Astrocyte (in vitro differentiated cells and primary cell): ENCODE measurements around the gene CPAMD8. TPM values are rescaled to one million over a fixed set of nuclear protein-coding genes. Genes with fewer than 3 reads are reported as not detected.
A peak's percentile ranks its signal among the peaks of the same experiment; 100 is the strongest.

Source experiments
- DNase-seq: peaks from one replicate; pipeline ENCODE4 v3.0.0-alpha.2; 2010; ENCODE audit warnings: low read depth
- FAIRE-seq: peaks from 2 replicates; lab custom pipeline; 2011; peaks lifted over from hg19 to GRCh38; lab: Jason Lieb, UNC
- H2AFZ ChIP-seq: 2 replicates; pipeline ENCODE4 v1.6.0; 2012; ENCODE audit warnings: low read depth, low read length, inconsistent platforms
- H3K27ac ChIP-seq: 2 replicates; pipeline ENCODE4 v1.5.1; 2011; ENCODE audit warnings: low read depth, low read length, inconsistent platforms
- H3K27me3 ChIP-seq: 2 replicates; pipeline ENCODE4 v1.6.0; 2011; ENCODE audit warnings: low read length, inconsistent platforms; ENCODE audit not compliant: insufficient read depth
- H3K36me3 ChIP-seq: 2 replicates; pipeline ENCODE4 v1.5.1; 2011; ENCODE audit warnings: low read length, inconsistent platforms; ENCODE audit not compliant: insufficient read depth
- H3K4me1 ChIP-seq: 2 replicates; pipeline ENCODE4 v1.5.1; 2011; ENCODE audit warnings: low read length, inconsistent platforms; ENCODE audit not compliant: insufficient read depth
- H3K4me2 ChIP-seq: 2 replicates; pipeline ENCODE4 v1.6.0; 2012; ENCODE audit warnings: low read length, inconsistent platforms
- H3K4me3 ChIP-seq: 2 replicates; pipeline ENCODE4 v1.5.1; 2011; ENCODE audit warnings: low read depth, mild to moderate bottlenecking, low read length, inconsistent platforms; ENCODE audit not compliant: insufficient read depth
- H3K79me2 ChIP-seq: 2 replicates; pipeline ENCODE4 v1.6.0; 2012; ENCODE audit warnings: mild to moderate bottlenecking, low read length, inconsistent platforms; ENCODE audit not compliant: insufficient read depth
- H3K9ac ChIP-seq: 2 replicates; pipeline ENCODE4 v1.6.0; 2012; ENCODE audit warnings: mild to moderate bottlenecking, low read length, inconsistent platforms
- H3K9me3 ChIP-seq: 2 replicates; pipeline ENCODE4 v1.5.1; 2012; ENCODE audit warnings: low read depth, mild to moderate bottlenecking, low read length, inconsistent platforms; ENCODE audit not compliant: insufficient read depth
- H4K20me1 ChIP-seq: 2 replicates; pipeline ENCODE4 v1.6.0; 2012; ENCODE audit warnings: low read length, inconsistent platforms; ENCODE audit not compliant: insufficient read depth
- H3K27ac Mint-ChIP-seq: one replicate; pipeline ENCODE4 v1.8.0; 2021; ENCODE audit warnings: mild to moderate bottlenecking, mixed read lengths; ENCODE audit not compliant: unreplicated experiment
- H3K27me3 Mint-ChIP-seq: one replicate; pipeline ENCODE4 v1.8.0; 2021; ENCODE audit warnings: low read depth, mixed read lengths; ENCODE audit not compliant: unreplicated experiment
- H3K36me3 Mint-ChIP-seq: one replicate; pipeline ENCODE4 v1.8.0; 2021; ENCODE audit warnings: low read depth, mixed read lengths; ENCODE audit not compliant: unreplicated experiment
- H3K4me1 Mint-ChIP-seq: one replicate; pipeline ENCODE4 v1.8.0; 2021; ENCODE audit warnings: low read depth, mixed read lengths; ENCODE audit not compliant: unreplicated experiment
- H3K4me3 Mint-ChIP-seq: one replicate; pipeline ENCODE4 v1.8.0; 2021; ENCODE audit warnings: mild to moderate bottlenecking, moderate library complexity, mixed read lengths; ENCODE audit not compliant: unreplicated experiment
- H3K9me3 Mint-ChIP-seq: one replicate; pipeline ENCODE4 v1.8.0; 2021; ENCODE audit warnings: mild to moderate bottlenecking, mixed read lengths; ENCODE audit not compliant: unreplicated experiment
- EZH2 ChIP-seq: IDR thresholded peaks from 2 replicates; pipeline ENCODE4 v1.6.1; 2012; ENCODE audit warnings: mild to moderate bottlenecking, low read length, inconsistent platforms; ENCODE audit not compliant: insufficient read depth
- total RNA-seq: library from RNA; stranded (reverse); gene quantifications from 2 replicates; pipeline ENCODE4 v1.2.1, GENCODE V29; 2021
- TF ChIP-seq, protein P1 (sequence below): IDR thresholded peaks from 2 replicates; pipeline ENCODE4 v1.5.1; 2011; ENCODE audit warnings: low read depth, mild to moderate bottlenecking, inconsistent platforms, low read length, moderate library complexity; ENCODE audit not compliant: insufficient read depth

CPAMD8 gene
- total RNA-seq, 1 donor from 2014 or later = 1.9 TPM

DNA sequence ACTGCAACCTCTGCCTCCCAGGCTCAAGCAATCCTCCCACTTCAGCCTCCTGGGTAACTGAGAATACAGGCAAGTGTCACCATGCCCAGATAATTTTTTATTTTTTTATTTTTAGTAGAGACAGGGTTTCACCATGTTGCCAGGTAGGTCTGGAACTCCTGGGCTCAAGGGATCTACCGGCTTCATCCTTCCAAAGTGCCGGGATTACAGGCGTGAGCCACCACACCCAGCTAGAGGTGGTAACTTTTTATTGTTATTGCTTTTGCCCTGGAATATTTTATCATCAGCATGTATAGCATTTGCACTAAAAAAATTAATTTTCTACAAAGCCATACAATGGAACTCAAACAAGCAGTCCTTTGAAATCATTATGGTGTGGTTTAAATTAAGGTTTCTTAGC lies 34.6 kb upstream of the CPAMD8 start:
- Mint-ChIP-seq H3K27me3 (no peaks in the 10 kb centered on the region), H3K36me3 (peaks cover 15% of the 10 kb centered on the region), H3K9me3 (no peaks in the 10 kb centered on the region), H3K4me3 (no peak overlapping the region), H3K4me1 (no peaks in the 10 kb centered on the region), H3K27ac (no peak overlapping the region)
- Histone ChIP-seq H2AFZ (no peak overlapping the region), H3K36me3 (peaks cover 16% of the 10 kb centered on the region), H3K4me3 (no peak overlapping the region), H3K27ac (no peak overlapping the region), H3K9me3 (peaks cover 13% of the 10 kb centered on the region), H3K9ac (no peak overlapping the region), H4K20me1 (no peaks in the 10 kb centered on the region), H3K4me2 (no peak overlapping the region), H3K79me2 (peaks cover 45% of the 10 kb centered on the region), H3K27me3 (no peaks in the 10 kb centered on the region), H3K4me1 (no peaks in the 10 kb centered on the region)
- no peak for DNase-seq
- no peak for FAIRE-seq
- TF ChIP-seq, protein P1, sequence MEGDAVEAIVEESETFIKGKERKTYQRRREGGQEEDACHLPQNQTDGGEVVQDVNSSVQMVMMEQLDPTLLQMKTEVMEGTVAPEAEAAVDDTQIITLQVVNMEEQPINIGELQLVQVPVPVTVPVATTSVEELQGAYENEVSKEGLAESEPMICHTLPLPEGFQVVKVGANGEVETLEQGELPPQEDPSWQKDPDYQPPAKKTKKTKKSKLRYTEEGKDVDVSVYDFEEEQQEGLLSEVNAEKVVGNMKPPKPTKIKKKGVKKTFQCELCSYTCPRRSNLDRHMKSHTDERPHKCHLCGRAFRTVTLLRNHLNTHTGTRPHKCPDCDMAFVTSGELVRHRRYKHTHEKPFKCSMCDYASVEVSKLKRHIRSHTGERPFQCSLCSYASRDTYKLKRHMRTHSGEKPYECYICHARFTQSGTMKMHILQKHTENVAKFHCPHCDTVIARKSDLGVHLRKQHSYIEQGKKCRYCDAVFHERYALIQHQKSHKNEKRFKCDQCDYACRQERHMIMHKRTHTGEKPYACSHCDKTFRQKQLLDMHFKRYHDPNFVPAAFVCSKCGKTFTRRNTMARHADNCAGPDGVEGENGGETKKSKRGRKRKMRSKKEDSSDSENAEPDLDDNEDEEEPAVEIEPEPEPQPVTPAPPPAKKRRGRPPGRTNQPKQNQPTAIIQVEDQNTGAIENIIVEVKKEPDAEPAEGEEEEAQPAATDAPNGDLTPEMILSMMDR = no peak
- no peak for TF ChIP-seq EZH2

DNA sequence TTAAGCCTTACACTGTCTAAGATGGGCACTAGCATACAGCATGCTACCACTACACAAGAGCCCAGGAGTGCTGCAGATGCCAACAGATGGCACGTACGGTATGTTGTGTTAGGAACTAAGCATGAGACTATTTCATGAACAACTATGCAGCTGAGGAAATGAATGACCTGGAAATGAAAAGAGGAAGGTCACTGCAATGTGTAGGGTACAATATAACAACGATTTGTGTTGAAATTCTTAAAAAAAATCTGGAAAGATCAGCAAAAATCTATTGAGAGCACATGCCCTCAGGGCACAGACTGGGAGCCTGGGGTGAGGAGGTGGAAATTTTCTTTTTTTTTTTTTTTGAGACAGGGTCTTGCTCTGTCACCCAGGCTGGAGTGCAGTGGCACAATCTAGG lies 34.2 kb upstream of the CPAMD8 start:
- H3K9ac ChIP-seq = no peak overlapping the region
- FAIRE-seq (no peak), DNase-seq (no peak)
- no peak for TF ChIP-seq EZH2
- TF ChIP-seq, protein P1 = no peak
- no peak overlapping the region for H3K4me3 Mint-ChIP-seq
- no peak overlapping the region for H3K27ac ChIP-seq
- peaks cover 41% of the 10 kb centered on the region for H3K79me2 ChIP-seq
- peaks cover 16% of the 10 kb centered on the region for H3K36me3 ChIP-seq
- no peaks in the 10 kb centered on the region for H3K4me1 Mint-ChIP-seq
- no peaks in the 10 kb centered on the region for H3K4me1 ChIP-seq
- no peaks in the 10 kb centered on the region for H3K9me3 Mint-ChIP-seq
- peaks cover 18% of the 10 kb centered on the region for H3K36me3 Mint-ChIP-seq
- H3K4me3 ChIP-seq = no peak overlapping the region
- H3K27ac Mint-ChIP-seq = no peak overlapping the region
- H3K27me3 Mint-ChIP-seq = no peaks in the 10 kb centered on the region
- H3K27me3 ChIP-seq = no peaks in the 10 kb centered on the region
- H3K9me3 ChIP-seq = peaks cover 13% of the 10 kb centered on the region
- H4K20me1 ChIP-seq = no peaks in the 10 kb centered on the region
- H3K4me2 ChIP-seq = no peak overlapping the region
- H2AFZ ChIP-seq = no peak overlapping the region

DNA sequence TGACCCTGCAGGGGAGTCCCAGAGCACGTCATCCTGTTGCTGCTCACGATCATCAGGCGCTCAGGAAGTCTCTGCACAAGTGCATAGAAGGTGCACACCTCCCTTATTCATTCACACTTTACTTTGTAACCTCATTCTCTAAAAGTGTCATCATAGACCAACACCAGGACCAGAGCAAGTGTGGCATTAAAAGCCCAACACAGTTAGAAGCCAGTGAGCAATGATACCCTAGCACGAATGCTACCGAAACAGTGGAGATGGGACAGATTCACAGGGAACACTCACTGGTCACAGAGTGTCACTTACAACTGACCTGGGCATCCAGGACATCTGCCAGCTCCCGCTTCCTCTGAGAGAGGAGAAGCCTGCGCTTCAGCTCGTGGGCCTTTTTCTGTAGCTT lies 31.6 kb upstream of the CPAMD8 start:
- Histone ChIP-seq H3K4me1 (no peaks in the 10 kb centered on the region), H3K4me3 (no peak overlapping the region), H3K9me3 (peaks cover 13% of the 10 kb centered on the region), H4K20me1 (no peaks in the 10 kb centered on the region), H3K9ac (no peak overlapping the region), H3K79me2 (peaks cover 20% of the 10 kb centered on the region), H3K4me2 (no peak overlapping the region), H2AFZ (no peak overlapping the region), H3K36me3 (peaks cover 19% of the 10 kb centered on the region), H3K27me3 (no peaks in the 10 kb centered on the region), H3K27ac (no peak overlapping the region)
- FAIRE-seq (no peak), DNase-seq (peak; percentile 23)
- Mint-ChIP-seq H3K27me3 (no peaks in the 10 kb centered on the region), H3K36me3 (peaks cover 20% of the 10 kb centered on the region), H3K4me3 (no peak overlapping the region), H3K27ac (no peak overlapping the region), H3K4me1 (no peaks in the 10 kb centered on the region), H3K9me3 (no peaks in the 10 kb centered on the region)
- TF ChIP-seq EZH2 = no peak
- TF ChIP-seq, protein P1 = no peak
